Measurements from ENCODE around the gene FNDC3B.
A peak's percentile ranks its signal among the peaks of the same experiment; 100 is the strongest.
"Not testable (repeated sequence)": the region's sequence is repeated elsewhere in the genome, so short reads cannot be mapped to it uniquely, and the experiment has no call there.

Gene FNDC3B

DNA sequence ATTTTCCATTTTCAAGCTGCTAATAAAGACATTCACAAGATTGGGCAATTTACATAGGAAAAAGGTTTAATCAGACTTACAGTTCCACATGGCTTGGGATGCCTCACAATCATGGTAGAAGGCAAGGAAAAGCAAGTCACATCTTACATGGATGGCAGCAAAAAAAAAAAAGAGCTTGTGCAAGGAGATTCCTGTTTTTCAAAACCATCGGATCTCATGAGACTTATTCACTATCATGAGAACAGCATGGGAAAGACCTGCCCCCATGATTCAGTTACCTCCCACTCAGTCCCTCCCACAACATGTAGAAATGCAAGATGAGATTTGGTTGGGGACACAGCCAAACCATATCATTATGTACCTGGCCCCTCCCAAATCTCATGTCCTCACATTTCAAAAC, 202.0 kb downstream of the FNDC3B start:
- DNase-seq (ENCODE audit: low read depth), result no peak

DNA sequence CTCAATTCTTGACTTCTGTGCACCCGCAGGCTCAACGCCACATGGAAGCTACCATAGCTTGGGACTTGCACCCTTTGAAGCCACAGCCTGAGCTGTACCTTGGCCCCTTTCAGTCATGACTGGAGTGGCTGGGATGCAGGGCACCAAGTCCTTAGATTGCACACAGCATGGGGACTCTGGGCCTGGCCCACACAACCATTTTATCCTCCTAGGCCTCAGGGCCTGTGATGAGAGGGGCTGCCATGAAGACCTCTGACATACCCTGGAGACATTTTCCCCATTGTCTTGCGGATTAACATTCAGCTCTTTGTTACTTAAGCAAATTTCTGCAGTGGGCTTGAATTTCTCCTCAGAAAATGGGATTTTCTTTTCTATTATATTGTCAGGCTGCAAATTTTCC, 203.1 kb downstream of the FNDC3B start:
- not testable (repeated sequence) for DNase-seq (ENCODE audit: low read depth)

GRCh38 chr3:172243376-172243775, 204.0 kb downstream of the FNDC3B start:
- DNase-seq (ENCODE audit: low read depth), result not testable (repeated sequence)

- peak; percentile 57 for DNase-seq (ENCODE audit: low read depth)
Measured at GRCh38 chr3:172244011-172244410, 204.6 kb downstream of the FNDC3B start.

DNA sequence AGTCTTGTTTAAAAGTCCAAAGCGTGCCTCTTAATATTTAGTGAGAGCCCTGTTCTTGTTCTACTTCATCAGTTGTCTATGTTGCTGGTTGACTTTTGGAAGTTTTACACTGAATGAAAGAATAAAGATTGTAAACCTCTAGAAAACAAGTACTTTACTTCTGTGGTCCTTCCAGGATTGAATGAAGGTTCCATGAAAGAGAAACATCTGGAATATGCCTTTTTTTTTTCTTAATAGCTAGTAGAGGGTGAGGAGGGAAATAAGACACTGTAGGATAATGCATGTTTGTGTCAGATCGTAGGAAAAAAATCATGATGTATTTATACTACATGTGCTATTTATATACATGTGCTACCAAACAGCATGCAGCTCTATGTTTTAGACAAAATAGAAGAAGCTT, 205.9 kb downstream of the FNDC3B start:
- no peak for DNase-seq (ENCODE audit: low read depth)

GRCh38 chr3:172246107-172246844, 206.9 kb downstream of the FNDC3B start:
- DNase-seq (ENCODE audit: low read depth), result no peak

DNA sequence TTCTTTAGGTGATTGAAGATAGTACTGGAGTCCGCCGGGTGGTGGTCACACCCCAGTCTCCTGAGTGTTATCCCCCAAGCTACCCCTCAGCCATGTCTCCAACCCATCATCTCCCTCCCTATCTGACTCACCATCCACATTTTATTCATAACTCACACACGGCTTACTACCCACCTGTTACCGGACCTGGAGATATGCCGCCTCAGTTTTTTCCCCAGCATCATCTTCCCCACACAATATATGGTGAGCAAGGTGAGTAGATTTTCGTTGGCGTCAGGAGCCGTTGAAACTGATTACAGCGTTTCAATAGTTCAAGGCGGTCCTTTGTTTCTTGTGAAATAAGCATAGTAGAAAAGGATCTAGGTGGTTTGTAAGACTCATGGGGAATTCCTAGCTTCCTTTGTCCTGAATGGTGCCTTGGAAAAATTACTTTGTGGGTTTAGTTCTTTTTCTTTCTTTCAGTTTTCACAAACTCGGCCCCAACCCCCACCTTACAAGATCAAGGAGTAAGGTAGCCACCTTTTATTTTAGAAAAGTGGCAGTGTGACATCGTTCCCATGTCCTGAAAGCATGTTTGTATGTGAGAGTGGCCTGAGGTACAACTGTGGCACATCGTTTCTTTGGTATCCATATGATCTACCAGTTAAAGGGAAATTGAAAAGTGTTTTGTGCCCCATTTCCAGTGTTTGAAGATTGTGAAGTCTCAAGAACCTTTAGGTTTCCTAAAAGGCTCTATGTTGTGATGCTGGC, 208.3 kb downstream of the FNDC3B start:
- no peak for DNase-seq (ENCODE audit: low read depth)

DNA sequence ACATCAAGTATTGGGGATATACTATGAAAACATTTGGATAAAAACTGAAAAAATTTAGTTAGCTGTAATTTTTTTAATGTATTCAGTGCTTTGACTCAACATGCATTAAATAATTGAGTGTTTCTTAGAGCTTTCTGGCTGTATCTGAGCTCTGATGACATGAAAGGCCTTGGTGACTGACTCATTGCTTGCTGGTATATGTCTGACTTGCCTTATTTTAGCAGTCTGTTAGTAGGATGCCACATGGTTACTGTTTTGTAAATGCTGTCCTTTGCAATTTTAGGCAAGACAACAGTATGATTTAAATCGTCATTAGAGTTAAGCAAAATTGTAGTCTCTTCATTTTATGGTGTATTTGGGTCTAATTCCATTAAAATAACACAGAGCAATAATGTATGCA, 209.7 kb downstream of the FNDC3B start:
- peak; percentile 70 for DNase-seq (ENCODE audit: low read depth)

DNA sequence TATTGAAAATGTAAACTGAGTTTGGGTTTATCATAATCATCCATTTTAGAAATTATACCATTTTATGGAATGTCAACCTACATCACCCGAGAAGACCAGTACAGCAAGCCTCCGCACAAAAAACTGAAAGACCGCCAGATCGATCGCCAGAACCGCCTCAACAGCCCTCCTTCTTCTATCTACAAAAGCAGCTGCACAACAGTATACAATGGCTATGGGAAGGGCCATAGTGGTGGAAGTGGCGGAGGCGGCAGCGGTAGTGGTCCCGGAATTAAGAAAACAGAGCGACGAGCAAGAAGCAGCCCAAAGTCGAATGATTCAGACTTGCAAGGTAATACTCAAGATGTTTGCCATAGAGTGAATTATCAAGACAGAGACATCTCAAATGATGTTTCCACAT, 211.8 kb downstream of the FNDC3B start:
- DNase-seq (ENCODE audit: low read depth), result no peak

GRCh38 chr3:172253200-172253599, 213.8 kb downstream of the FNDC3B start:
- no peak for DNase-seq (ENCODE audit: low read depth)

DNA sequence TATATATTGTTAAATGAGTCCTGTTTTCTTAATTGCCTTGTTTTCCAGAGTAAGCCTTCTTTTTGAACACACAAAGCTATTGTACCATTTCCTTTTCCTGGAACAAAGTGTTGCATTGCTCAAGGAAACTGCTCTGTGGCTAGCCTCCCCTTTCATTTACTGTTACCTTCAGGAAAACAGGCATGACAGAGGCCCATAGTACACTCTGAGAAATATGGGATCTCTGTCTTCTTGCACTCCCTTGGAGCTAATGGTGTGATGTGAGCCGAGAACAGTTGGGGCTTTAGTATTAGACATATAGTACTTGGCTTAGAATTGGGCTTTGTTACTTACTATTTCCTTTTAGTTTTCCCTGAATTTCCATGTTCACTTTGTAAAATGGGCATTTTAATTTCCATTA, 215.2 kb downstream of the FNDC3B start:
- no peak for DNase-seq (ENCODE audit: low read depth)

GRCh38 chr3:172255321-172255720, 215.9 kb downstream of the FNDC3B start:
- DNase-seq (ENCODE audit: low read depth), result not testable (repeated sequence)

- DNase-seq (ENCODE audit: low read depth), result peak; percentile 41
Measured at GRCh38 chr3:172256101-172256734, 216.8 kb downstream of the FNDC3B start.

- DNase-seq (ENCODE audit: low read depth), result peak; percentile 64
Measured at GRCh38 chr3:172257648-172258400, 218.4 kb downstream of the FNDC3B start.

DNA sequence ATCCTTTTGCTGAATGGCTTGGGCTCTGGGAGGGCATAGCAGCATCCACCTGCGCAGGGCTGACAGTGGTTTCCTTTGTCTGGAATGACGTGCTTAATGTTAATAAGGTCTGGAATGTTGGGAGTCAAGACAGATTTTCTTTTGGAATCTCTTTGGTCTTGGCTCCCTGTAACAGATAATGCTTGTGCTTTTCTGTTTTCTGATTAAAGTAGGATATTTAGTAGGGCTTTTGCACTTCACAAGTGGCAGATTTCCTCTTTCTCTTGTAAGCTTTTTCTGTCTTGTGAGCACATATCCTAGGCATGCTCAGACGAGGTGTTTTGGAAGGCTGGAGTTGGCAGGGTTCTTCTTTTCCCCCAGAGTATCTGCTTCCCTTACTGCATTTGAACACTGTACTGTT, 219.2 kb downstream of the FNDC3B start:
- peak; percentile 43 for DNase-seq (ENCODE audit: low read depth)

DNA sequence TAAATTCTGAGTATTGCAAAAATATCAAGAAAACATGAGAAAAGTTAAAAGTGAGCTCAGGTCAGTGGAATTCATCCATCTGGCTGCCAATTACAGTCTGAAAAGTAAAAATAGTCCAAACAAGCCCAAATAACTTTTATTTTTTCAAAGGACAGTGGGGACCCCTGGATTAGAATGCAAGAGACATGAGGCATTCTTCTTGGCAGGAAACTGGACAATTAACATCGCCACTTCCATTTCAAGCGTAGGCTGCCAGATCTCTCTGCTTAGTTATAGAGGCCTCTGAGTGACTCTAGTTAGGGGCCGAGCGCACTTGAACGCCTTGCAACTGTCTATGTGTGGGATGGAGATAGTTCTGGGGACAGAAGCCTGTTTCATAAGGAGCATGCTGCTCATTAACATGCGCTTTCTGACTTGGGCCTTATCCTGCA, 219.7 kb downstream of the FNDC3B start:
- peak; percentile 56 for DNase-seq (ENCODE audit: low read depth)

- DNase-seq (ENCODE audit: low read depth), result peak; percentile 40
Measured at GRCh38 chr3:172259726-172260248, 220.4 kb downstream of the FNDC3B start.

DNA sequence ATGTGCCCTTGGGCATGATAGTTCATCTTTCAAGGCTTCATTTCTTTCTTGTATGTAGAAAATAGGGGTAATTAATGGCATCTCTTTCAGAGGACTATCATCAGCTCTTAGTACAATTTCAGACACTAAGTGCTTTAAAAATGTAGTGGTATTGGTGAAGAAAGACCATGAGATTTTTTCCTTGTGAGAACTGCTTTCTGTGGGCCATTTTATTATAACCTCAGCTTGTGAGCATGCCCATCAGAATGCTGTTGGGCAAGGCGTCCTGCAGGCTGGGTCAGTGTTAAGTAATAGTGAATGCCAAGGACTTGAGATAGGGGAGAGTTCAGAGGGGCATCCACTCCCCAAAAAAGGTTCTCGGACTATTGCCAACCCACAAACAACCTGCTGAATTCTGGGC, 221.0 kb downstream of the FNDC3B start:
- peak; percentile 79 for DNase-seq (ENCODE audit: low read depth)

GRCh38 chr3:172261054-172261453, 221.7 kb downstream of the FNDC3B start:
- DNase-seq (ENCODE audit: low read depth), result no peak

GRCh38 chr3:172262991-172263608, 223.7 kb downstream of the FNDC3B start:
- DNase-seq (ENCODE audit: low read depth), result no peak

- no peak for DNase-seq (ENCODE audit: low read depth)
Measured at GRCh38 chr3:172263781-172264486, 224.6 kb downstream of the FNDC3B start.
